SK-N-SH (cell line): Measurements from ENCODE around the gene CACNA1F. TPM values are rescaled to one million over a fixed set of nuclear protein-coding genes. Genes with fewer than 3 reads are reported as not detected.

Experiments used
- CTCF ChIA-PET: fragments of 300-600, 350-600 bp; formaldehyde crosslinking; extraction: SDS; loops from one replicate; lab custom pipeline; 2021; lab: Yijun Ruan, JAX
- POLR2A ChIA-PET: fragments of 350-600 bp; sonication (Branson Sonifier 250); formaldehyde crosslinking; extraction: SDS; loops from one replicate; lab custom pipeline; 2020; ENCODE audit warnings: antibody characterized with exemption, inconsistent platforms; lab: Yijun Ruan, JAX
- DNase-seq: peaks from one replicate; pipeline ENCODE4 v3.0.0; 2012
- H2AFZ ChIP-seq: fragments of 200-600 bp; sonication (generic); 2 replicates; pipeline ENCODE4 v1.8.1; 2016; ENCODE audit warnings: antibody characterized with exemption, mild to moderate bottlenecking, low read depth
- H3F3A ChIP-seq: fragments of 200-600 bp; sonication (generic); replicated peaks from 2 replicates; pipeline ENCODE3; 2016; ENCODE audit warnings: antibody characterized with exemption, mild to moderate bottlenecking; ENCODE audit not compliant: insufficient read depth
- H3K27ac ChIP-seq, 2 experiments: fragments of 200-500 bp in 1 of 2; fragments of 200-600 bp in 1 of 2; sonication (Bioruptor generic) in 1 of 2; sonication (generic), shearing (Covaris generic) in 1 of 2; 2 replicates each; pipeline versions ENCODE4 v1.5.1 to v1.6.1; 2014 to 2016; ENCODE audit warnings: low read depth in 2 of 2, inconsistent platforms in 1 of 2, low read length in 1 of 2, mild to moderate bottlenecking in 1 of 2, mixed read lengths in 1 of 2
- H3K27me3 ChIP-seq: fragments of 200-600 bp; sonication (generic), shearing (Covaris generic); 2 replicates; pipeline ENCODE4 v1.6.1; 2016; ENCODE audit warnings: mixed run types; ENCODE audit not compliant: insufficient read depth
- H3K36me3 ChIP-seq, 2 experiments: fragments of 200-500 bp in 1 of 2; fragments of 200-600 bp in 1 of 2; sonication (Bioruptor generic) in 1 of 2; sonication (generic) in 1 of 2; replicated peaks in 1 of 2; 2 replicates each; pipeline versions ENCODE3 to v1.5.1; 2014 to 2016; ENCODE audit warnings: low read length in 1 of 2, mild to moderate bottlenecking in 1 of 2; ENCODE audit not compliant: insufficient read depth in 2 of 2, control insufficient read depth in 1 of 2
- H3K4me1 ChIP-seq, 2 experiments: fragments of 200-500 bp in 1 of 2; fragments of 200-600 bp in 1 of 2; sonication (Bioruptor generic) in 1 of 2; sonication (generic), shearing (Covaris generic) in 1 of 2; 2 replicates each; pipeline versions ENCODE4 v1.5.1 to v1.6.1; 2014 to 2016; ENCODE audit warnings: low read depth in 1 of 2, low read length in 1 of 2, mixed run types in 1 of 2; ENCODE audit not compliant: insufficient read depth in 2 of 2, control insufficient read depth in 1 of 2
- H3K4me2 ChIP-seq: fragments of 200-600 bp; sonication (generic), shearing (Covaris generic); 2 replicates; pipeline ENCODE4 v1.6.1; 2017; ENCODE audit warnings: mixed run types
- H3K4me3 ChIP-seq, 2 experiments: fragments of 200-500 bp in 1 of 2; fragments of 200-600 bp in 1 of 2; sonication (Bioruptor generic) in 1 of 2; sonication (generic), shearing (Covaris generic) in 1 of 2; 2 replicates each; pipeline versions ENCODE4 v1.5.1 to v1.8.1; 2014 to 2016; ENCODE audit warnings: low read depth in 2 of 2, inconsistent platforms in 1 of 2, low read length in 1 of 2, mild to moderate bottlenecking in 1 of 2, mixed read lengths in 1 of 2, moderate library complexity in 1 of 2
- H3K79me2 ChIP-seq: fragments of 200-600 bp; sonication (generic); 2 replicates; pipeline ENCODE4 v1.8.1; 2017; ENCODE audit warnings: mild to moderate bottlenecking; ENCODE audit not compliant: insufficient read depth
- H3K9ac ChIP-seq: fragments of 200-600 bp; sonication (generic); 2 replicates; pipeline ENCODE4 v1.6.1; 2017; ENCODE audit warnings: mixed run types
- H3K9me2 ChIP-seq: fragments of 200-600 bp; sonication (generic); 2 replicates; pipeline ENCODE4 v1.6.1; 2017; ENCODE audit warnings: mixed run types
- H3K9me3 ChIP-seq: fragments of 200-600 bp; sonication (generic); 2 replicates; pipeline ENCODE4 v1.6.1; 2017; ENCODE audit warnings: mixed run types, mild to moderate bottlenecking, moderate library complexity
- H4K20me1 ChIP-seq: fragments of 200-600 bp; sonication (generic); 2 replicates; pipeline ENCODE4 v1.6.1; 2017; ENCODE audit warnings: mild to moderate bottlenecking, mixed run types; ENCODE audit not compliant: insufficient read depth
- EZH2phosphoT487 ChIP-seq: fragments of 200-600 bp; sonication (generic); IDR thresholded peaks from 2 replicates; pipeline ENCODE4 v1.6.1; 2017; ENCODE audit warnings: low read depth, mixed run types, mild to moderate bottlenecking, antibody characterized with exemption, moderate library complexity, borderline replicate concordance
- GABPA ChIP-seq: IDR thresholded peaks from 2 replicates; pipeline ENCODE4 v1.4.0; 2012; ENCODE audit warnings: low read depth, mild to moderate bottlenecking
- NFIC ChIP-seq: IDR thresholded peaks from 2 replicates; pipeline ENCODE4 v1.4.0; 2012; ENCODE audit warnings: borderline replicate concordance
- NRF1 ChIP-seq: IDR thresholded peaks from 2 replicates; pipeline ENCODE4 v1.6.1; 2012; ENCODE audit warnings: low read depth, mild to moderate bottlenecking, low read length
- RAD21 ChIP-seq: IDR thresholded peaks from 2 replicates; pipeline ENCODE4 v1.6.1; 2012; ENCODE audit warnings: mild to moderate bottlenecking, low read length
- RCOR1 ChIP-seq: fragments of 150-350 bp; IDR thresholded peaks from 2 replicates; pipeline ENCODE4 v1.6.1; 2017; ENCODE audit warnings: antibody characterized with exemption, low read length
- RXRA ChIP-seq: IDR thresholded peaks from 2 replicates; pipeline ENCODE4 v1.4.0; 2012; ENCODE audit warnings: low read depth, mild to moderate bottlenecking, borderline replicate concordance
- SMC3 ChIP-seq: IDR thresholded peaks from 2 replicates; pipeline ENCODE4 v1.6.1; 2012; ENCODE audit warnings: low read depth, low read length, improper control_type of control experiment
- TAF1 ChIP-seq: IDR thresholded peaks from 2 replicates; pipeline ENCODE4 v1.6.1; 2012; ENCODE audit warnings: low read depth, mild to moderate bottlenecking, low read length, moderate library complexity, borderline replicate concordance
- TEAD4 ChIP-seq: IDR thresholded peaks from 2 replicates; pipeline ENCODE4 v1.4.0; 2012; ENCODE audit warnings: mild to moderate bottlenecking, borderline replicate concordance; ENCODE audit not compliant: insufficient read depth
- WGBS: methylation state at CpG from one replicate; pipeline ENCODE4 v1.1.6; 2017; ENCODE audit warnings: low lambda C conversion rate; 5-methylcytosine and 5-hydroxymethylcytosine counted together
- polyA plus RNA-seq, 3 experiments: library from polyadenylated mRNA; depleted of rRNA; stranded (reverse); fragments of >200 nt; gene quantifications; 2 replicates each; pipeline ENCODE4 v1.2.3, GENCODE V29; 2012
- TF ChIP-seq, protein P1 (sequence below): IDR thresholded peaks from 2 replicates; pipeline ENCODE4 v1.6.1; 2012; ENCODE audit warnings: mild to moderate bottlenecking, low read depth, low read length, moderate library complexity
- TF ChIP-seq, protein P2 (sequence below): fragments of 150-350 bp; IDR thresholded peaks from 2 replicates; pipeline ENCODE4 v1.6.1; 2016; ENCODE audit warnings: mild to moderate bottlenecking, low read depth, low read length
- TF ChIP-seq, protein P3 (sequence below): IDR thresholded peaks from 2 replicates; pipeline ENCODE4; 2012
- TF ChIP-seq, protein P4 (sequence below): IDR thresholded peaks from 2 replicates; pipeline ENCODE4 v1.4.0; 2012; ENCODE audit warnings: low read depth, borderline replicate concordance
- TF ChIP-seq, protein P5 (sequence below): fragments of 150-350 bp; IDR thresholded peaks from 2 replicates; pipeline ENCODE4 v1.6.1; 2017; ENCODE audit warnings: antibody characterized with exemption, low read length, low read depth, borderline replicate concordance
- TF ChIP-seq, protein P6 (sequence below): IDR thresholded peaks from 2 replicates; pipeline ENCODE4 v1.4.0; 2012; ENCODE audit warnings: low read depth

The CACNA1F gene
- polyA plus RNA-seq, 1 of the 3 experiments (the other 2 are of a cell fraction): not detected

DNA sequence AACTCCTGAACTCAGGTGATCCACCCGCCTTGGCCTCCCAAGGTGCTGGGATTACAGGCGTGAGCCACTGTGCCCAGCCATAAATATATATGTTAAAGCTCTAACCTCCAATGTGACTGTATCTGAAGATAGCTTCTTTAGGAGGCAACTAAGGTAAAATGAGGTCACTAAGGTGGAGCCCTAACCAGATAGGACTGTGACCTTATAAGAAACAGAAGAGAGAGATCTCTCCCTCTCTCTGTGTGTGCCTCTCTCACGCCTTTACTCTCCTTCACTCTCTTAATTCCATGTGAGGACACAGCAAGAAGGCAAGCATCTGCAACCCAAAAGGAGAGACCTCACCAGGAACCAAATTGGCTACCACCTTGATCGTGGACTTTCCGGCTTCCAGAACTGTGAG, 71.5 kb downstream of the CACNA1F start:
- DNase-seq: no peak
- Histone ChIP-seq H3K4me2 (no peak overlapping the region), H2AFZ (no peak overlapping the region), H3K36me3 (no peaks in the 10 kb centered on the region)
- ChIA-PET CTCF (no interaction called here), POLR2A (no interaction called here)
- TF ChIP-seq RXRA: no peak
- TF ChIP-seq, protein P1, sequence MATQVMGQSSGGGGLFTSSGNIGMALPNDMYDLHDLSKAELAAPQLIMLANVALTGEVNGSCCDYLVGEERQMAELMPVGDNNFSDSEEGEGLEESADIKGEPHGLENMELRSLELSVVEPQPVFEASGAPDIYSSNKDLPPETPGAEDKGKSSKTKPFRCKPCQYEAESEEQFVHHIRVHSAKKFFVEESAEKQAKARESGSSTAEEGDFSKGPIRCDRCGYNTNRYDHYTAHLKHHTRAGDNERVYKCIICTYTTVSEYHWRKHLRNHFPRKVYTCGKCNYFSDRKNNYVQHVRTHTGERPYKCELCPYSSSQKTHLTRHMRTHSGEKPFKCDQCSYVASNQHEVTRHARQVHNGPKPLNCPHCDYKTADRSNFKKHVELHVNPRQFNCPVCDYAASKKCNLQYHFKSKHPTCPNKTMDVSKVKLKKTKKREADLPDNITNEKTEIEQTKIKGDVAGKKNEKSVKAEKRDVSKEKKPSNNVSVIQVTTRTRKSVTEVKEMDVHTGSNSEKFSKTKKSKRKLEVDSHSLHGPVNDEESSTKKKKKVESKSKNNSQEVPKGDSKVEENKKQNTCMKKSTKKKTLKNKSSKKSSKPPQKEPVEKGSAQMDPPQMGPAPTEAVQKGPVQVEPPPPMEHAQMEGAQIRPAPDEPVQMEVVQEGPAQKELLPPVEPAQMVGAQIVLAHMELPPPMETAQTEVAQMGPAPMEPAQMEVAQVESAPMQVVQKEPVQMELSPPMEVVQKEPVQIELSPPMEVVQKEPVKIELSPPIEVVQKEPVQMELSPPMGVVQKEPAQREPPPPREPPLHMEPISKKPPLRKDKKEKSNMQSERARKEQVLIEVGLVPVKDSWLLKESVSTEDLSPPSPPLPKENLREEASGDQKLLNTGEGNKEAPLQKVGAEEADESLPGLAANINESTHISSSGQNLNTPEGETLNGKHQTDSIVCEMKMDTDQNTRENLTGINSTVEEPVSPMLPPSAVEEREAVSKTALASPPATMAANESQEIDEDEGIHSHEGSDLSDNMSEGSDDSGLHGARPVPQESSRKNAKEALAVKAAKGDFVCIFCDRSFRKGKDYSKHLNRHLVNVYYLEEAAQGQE: no peak
- TF ChIP-seq, protein P2, sequence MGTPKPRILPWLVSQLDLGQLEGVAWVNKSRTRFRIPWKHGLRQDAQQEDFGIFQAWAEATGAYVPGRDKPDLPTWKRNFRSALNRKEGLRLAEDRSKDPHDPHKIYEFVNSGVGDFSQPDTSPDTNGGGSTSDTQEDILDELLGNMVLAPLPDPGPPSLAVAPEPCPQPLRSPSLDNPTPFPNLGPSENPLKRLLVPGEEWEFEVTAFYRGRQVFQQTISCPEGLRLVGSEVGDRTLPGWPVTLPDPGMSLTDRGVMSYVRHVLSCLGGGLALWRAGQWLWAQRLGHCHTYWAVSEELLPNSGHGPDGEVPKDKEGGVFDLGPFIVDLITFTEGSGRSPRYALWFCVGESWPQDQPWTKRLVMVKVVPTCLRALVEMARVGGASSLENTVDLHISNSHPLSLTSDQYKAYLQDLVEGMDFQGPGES: no peak
- TF ChIP-seq, protein P3, sequence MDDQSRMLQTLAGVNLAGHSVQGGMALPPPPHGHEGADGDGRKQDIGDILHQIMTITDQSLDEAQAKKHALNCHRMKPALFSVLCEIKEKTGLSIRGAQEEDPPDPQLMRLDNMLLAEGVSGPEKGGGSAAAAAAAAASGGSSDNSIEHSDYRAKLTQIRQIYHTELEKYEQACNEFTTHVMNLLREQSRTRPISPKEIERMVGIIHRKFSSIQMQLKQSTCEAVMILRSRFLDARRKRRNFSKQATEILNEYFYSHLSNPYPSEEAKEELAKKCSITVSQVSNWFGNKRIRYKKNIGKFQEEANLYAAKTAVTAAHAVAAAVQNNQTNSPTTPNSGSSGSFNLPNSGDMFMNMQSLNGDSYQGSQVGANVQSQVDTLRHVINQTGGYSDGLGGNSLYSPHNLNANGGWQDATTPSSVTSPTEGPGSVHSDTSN: no peak
- TF ChIP-seq, all 33 proteins: peak for 0
- Histone ChIP-seq H3K9me2 (no peaks in the 10 kb centered on the region), H3K9me3 (no peaks in the 10 kb centered on the region), H3K27ac (no peak overlapping the region), H3K4me3 (no peak overlapping the region), H4K20me1 (no peaks in the 10 kb centered on the region), H3K9ac (no peak overlapping the region), H3F3A (no peaks in the 10 kb centered on the region), H3K27me3 (peaks cover 8% of the 10 kb centered on the region; the same call in 1 of the 2 replicates), H3K79me2 (no peaks in the 10 kb centered on the region), H3K4me1 (peaks cover 2 to 4% of the 10 kb centered on the region in 2 experiments; a peak in 1 of 4 replicates)
- 51% methylated on average over 5 of the region's 5 CpGs for WGBS

DNA sequence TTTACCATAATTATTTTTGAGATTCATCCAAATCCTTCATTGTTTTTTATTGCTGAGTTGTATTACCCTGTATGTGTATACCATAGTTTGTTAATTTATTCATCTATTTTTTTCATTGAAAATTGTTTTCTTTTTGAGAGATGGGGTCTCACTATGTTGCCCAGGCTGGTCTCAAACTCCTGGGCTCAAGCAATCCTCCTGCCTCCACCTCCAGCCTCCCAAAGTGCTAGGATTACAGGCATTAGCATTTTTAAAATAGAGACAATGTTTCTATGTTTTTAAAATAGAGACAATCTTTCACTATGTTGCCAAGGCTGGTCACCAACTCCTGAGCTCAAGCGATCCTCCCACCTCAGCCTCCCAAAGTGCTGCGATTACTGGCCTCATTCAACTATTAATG, 72.2 kb downstream of the CACNA1F start:
- Histone ChIP-seq H3K36me3 (no peaks in the 10 kb centered on the region), H3K79me2 (no peaks in the 10 kb centered on the region), H3K9me2 (no peaks in the 10 kb centered on the region), H3K27me3 (peaks cover 8% of the 10 kb centered on the region; the same call in 1 of the 2 replicates), H3K9me3 (no peaks in the 10 kb centered on the region), H3K4me2 (no peak overlapping the region), H2AFZ (no peak overlapping the region), H3K4me1 (peaks cover 0 to 4% of the 10 kb centered on the region in 2 experiments; a peak in 1 of 4 replicates), H3F3A (no peaks in the 10 kb centered on the region), H3K9ac (no peak overlapping the region), H3K27ac (no peak overlapping the region), H4K20me1 (no peaks in the 10 kb centered on the region), H3K4me3 (no peak overlapping the region)
- ChIA-PET CTCF (no interaction called here), POLR2A (no interaction called here)
- WGBS: 51% methylated on average over 2 of the region's 2 CpGs
- no peak for DNase-seq
- no peak for TF ChIP-seq TAF1
- no peak for TF ChIP-seq RCOR1
- TF ChIP-seq, protein P4, sequence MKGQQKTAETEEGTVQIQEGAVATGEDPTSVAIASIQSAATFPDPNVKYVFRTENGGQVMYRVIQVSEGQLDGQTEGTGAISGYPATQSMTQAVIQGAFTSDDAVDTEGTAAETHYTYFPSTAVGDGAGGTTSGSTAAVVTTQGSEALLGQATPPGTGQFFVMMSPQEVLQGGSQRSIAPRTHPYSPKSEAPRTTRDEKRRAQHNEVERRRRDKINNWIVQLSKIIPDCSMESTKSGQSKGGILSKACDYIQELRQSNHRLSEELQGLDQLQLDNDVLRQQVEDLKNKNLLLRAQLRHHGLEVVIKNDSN: no peak
- TF ChIP-seq, protein P5, sequence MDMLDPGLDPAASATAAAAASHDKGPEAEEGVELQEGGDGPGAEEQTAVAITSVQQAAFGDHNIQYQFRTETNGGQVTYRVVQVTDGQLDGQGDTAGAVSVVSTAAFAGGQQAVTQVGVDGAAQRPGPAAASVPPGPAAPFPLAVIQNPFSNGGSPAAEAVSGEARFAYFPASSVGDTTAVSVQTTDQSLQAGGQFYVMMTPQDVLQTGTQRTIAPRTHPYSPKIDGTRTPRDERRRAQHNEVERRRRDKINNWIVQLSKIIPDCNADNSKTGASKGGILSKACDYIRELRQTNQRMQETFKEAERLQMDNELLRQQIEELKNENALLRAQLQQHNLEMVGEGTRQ: no peak
- TF ChIP-seq EZH2phosphoT487: no peak
- TF ChIP-seq TEAD4: no peak
- no peak for TF ChIP-seq NRF1
- TF ChIP-seq, protein P6, sequence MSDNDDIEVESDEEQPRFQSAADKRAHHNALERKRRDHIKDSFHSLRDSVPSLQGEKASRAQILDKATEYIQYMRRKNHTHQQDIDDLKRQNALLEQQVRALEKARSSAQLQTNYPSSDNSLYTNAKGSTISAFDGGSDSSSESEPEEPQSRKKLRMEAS: no peak
- no peak for TF ChIP-seq SMC3
- no peak for TF ChIP-seq GABPA
- TF ChIP-seq NFIC: no peak
- TF ChIP-seq RAD21: no peak
